Chondrocyte (in vitro differentiated cells): ENCODE data around the gene TRIB2. TPM values are rescaled to one million over a fixed set of nuclear protein-coding genes. Genes with fewer than 3 reads are reported as not detected.

Source experiments
- DNase-seq: peaks from one replicate; pipeline ENCODE4 v3.0.0; 2021; ENCODE audit warnings: mixed read lengths, low spot score
- H3K27ac Mint-ChIP-seq: one replicate; pipeline ENCODE4 v1.8.0; 2021; ENCODE audit warnings: mild to moderate bottlenecking, moderate library complexity, mixed read lengths; ENCODE audit not compliant: unreplicated experiment
- H3K27me3 Mint-ChIP-seq: 2 replicates; pipeline ENCODE4 v1.8.0; 2021; ENCODE audit warnings: low read depth, mixed read lengths
- H3K36me3 Mint-ChIP-seq: 2 replicates; pipeline ENCODE4 v1.8.0; 2021; ENCODE audit warnings: low read depth, mixed read lengths
- H3K4me1 Mint-ChIP-seq: 2 replicates; pipeline ENCODE4 v1.8.0; 2021; ENCODE audit warnings: low read depth, mild to moderate bottlenecking, mixed read lengths
- H3K4me3 Mint-ChIP-seq: one replicate; pipeline ENCODE4 v1.8.0; 2021; ENCODE audit warnings: mild to moderate bottlenecking, moderate library complexity, mixed read lengths; ENCODE audit not compliant: unreplicated experiment
- H3K9me3 Mint-ChIP-seq: 2 replicates; pipeline ENCODE4 v1.8.0; 2021; ENCODE audit warnings: low read depth, mixed read lengths
- total RNA-seq: library from RNA; stranded (reverse); gene quantifications from 3 replicates; pipeline ENCODE4 v1.2.1, GENCODE V29; 2021
- TF ChIP-seq, protein P1 (sequence below): fragments of 200-600 bp; sonication (generic); IDR thresholded peaks from 2 replicates; pipeline ENCODE4 v1.5.0; 2021; ENCODE audit warnings: antibody characterized with exemption, mild to moderate bottlenecking, moderate library complexity

Gene TRIB2
- total RNA-seq, 1 donor from 2014 or later, result 37.5 TPM

DNA sequence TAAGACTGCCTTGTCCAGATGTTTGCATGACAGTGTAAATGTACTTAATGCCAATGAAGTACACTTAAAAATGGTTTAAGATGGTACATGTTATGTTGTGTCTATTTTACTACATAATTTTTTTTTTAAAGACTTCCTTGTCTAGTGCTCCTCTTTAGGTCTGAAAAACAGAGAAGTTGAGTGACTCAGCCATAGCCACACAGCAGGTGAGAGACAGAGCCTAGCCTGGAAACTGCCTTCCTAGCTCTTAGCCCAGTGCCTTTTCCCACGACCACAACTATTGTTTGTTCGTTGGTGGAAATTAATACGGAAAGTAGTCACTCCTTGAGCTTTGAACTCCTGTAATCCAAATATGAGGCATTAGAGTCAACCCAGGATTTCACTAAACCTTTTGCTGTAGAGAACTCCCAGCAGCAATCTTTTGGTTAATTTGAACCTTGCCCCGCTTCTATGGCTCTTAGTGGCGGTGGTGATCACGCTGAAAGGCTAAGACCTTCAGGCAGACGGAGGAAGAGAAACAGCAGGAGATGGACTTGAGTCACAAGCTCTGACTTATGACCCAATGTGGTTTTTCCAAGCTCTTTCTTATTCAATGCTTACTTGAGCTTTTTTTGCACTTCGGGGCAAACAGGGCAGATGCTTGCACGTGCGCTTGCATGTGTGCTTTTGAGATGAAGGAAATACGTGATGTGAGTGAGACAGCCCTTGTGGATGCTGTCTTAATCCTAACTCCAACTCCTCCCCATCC is 21.2 kb downstream of the TRIB2 start:
- peaks cover 20% of the 10 kb centered on the region for H3K4me1 Mint-ChIP-seq
- H3K4me3 Mint-ChIP-seq, result no peak overlapping the region
- TF ChIP-seq, protein P1, sequence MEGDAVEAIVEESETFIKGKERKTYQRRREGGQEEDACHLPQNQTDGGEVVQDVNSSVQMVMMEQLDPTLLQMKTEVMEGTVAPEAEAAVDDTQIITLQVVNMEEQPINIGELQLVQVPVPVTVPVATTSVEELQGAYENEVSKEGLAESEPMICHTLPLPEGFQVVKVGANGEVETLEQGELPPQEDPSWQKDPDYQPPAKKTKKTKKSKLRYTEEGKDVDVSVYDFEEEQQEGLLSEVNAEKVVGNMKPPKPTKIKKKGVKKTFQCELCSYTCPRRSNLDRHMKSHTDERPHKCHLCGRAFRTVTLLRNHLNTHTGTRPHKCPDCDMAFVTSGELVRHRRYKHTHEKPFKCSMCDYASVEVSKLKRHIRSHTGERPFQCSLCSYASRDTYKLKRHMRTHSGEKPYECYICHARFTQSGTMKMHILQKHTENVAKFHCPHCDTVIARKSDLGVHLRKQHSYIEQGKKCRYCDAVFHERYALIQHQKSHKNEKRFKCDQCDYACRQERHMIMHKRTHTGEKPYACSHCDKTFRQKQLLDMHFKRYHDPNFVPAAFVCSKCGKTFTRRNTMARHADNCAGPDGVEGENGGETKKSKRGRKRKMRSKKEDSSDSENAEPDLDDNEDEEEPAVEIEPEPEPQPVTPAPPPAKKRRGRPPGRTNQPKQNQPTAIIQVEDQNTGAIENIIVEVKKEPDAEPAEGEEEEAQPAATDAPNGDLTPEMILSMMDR, result no peak
- no peak for DNase-seq
- H3K27ac Mint-ChIP-seq, result peak overlapping the region; percentile 14
- H3K9me3 Mint-ChIP-seq, result no peaks in the 10 kb centered on the region
- H3K36me3 Mint-ChIP-seq, result peaks cover 45% of the 10 kb centered on the region
- H3K27me3 Mint-ChIP-seq, result no peaks in the 10 kb centered on the region

DNA sequence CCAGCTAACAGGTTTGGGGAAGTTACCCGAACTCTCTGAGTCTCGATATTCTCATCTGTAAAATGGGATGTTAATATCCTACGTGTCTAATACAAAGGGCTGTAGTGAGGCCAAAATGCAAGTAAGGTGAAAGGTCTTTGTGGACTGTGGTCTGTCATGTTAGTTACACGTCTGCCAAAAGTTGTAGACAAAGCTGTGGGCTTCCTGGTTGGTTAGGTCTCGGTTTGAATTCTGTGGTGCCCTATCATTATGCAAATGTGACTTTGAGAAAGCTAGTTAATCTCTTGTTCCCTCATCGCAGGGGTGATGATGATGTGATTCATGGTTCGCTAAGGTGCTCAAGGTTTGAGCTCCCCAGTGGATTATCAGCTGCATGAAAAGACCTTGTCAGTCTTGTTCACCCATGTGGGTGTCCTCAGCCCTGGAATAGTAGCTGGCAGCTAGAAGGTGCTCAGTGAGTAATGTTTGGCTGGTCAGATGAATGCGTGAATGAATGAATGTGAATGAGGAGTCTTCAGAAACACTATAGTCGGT is 23.1 kb downstream of the TRIB2 start:
- no peaks in the 10 kb centered on the region for H3K9me3 Mint-ChIP-seq
- peaks cover 20% of the 10 kb centered on the region for H3K4me1 Mint-ChIP-seq
- H3K4me3 Mint-ChIP-seq, result no peak overlapping the region
- TF ChIP-seq, protein P1, result no peak
- H3K27ac Mint-ChIP-seq, result no peak overlapping the region
- DNase-seq, result no peak
- peaks cover 48% of the 10 kb centered on the region for H3K36me3 Mint-ChIP-seq
- H3K27me3 Mint-ChIP-seq, result no peaks in the 10 kb centered on the region

DNA sequence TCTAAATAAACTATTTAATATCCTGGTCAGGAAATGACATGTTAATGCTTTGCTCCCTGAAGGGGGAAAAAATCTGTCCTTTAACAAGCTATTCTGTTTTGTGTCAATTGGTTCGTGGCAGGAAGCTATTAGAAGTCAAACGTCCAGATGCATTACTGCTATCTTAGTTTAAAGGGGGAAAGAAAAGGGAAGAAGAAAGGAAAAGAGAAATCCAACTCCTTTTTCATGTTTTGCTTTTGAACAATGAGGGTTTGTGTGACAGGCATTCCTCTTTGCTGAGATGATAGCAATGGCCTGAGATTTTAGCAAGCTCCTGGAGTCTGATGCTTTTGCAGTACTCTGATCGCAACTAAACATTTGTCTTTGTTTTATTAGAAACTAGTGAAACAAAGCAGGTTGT is 24.6 kb downstream of the TRIB2 start:
- H3K27ac Mint-ChIP-seq, result no peak overlapping the region
- H3K9me3 Mint-ChIP-seq, result no peaks in the 10 kb centered on the region
- H3K4me3 Mint-ChIP-seq, result no peak overlapping the region
- H3K36me3 Mint-ChIP-seq, result peaks cover 38% of the 10 kb centered on the region
- DNase-seq, result no peak
- H3K4me1 Mint-ChIP-seq, result peaks cover 20% of the 10 kb centered on the region
- H3K27me3 Mint-ChIP-seq, result no peaks in the 10 kb centered on the region
- TF ChIP-seq, protein P1, result no peak

DNA sequence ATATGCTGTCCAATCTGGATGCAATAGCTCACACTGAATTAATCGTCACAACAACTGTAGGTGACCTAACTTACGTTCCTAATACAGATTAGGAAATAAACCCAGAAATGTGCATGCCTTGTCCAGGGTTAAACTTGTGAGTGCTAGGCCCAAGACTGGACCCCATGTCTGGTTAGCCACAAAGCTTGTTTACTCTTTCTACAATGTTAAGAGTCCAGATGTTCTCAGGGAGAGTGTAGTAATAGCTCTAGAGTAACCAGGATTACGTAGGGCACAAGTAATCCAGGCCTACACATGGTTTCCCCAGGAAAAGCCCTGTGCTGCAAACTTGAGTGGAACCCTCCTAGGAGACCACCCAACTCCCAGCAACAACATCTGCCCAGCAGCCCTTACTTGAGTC is 26.2 kb downstream of the TRIB2 start:
- Mint-ChIP-seq H3K4me3 (no peak overlapping the region), H3K27me3 (no peaks in the 10 kb centered on the region), H3K4me1 (peaks cover 6% of the 10 kb centered on the region), H3K36me3 (peaks cover 37% of the 10 kb centered on the region), H3K27ac (no peak overlapping the region), H3K9me3 (peaks cover 6% of the 10 kb centered on the region)
- TF ChIP-seq, protein P1, result no peak
- DNase-seq, result no peak

DNA sequence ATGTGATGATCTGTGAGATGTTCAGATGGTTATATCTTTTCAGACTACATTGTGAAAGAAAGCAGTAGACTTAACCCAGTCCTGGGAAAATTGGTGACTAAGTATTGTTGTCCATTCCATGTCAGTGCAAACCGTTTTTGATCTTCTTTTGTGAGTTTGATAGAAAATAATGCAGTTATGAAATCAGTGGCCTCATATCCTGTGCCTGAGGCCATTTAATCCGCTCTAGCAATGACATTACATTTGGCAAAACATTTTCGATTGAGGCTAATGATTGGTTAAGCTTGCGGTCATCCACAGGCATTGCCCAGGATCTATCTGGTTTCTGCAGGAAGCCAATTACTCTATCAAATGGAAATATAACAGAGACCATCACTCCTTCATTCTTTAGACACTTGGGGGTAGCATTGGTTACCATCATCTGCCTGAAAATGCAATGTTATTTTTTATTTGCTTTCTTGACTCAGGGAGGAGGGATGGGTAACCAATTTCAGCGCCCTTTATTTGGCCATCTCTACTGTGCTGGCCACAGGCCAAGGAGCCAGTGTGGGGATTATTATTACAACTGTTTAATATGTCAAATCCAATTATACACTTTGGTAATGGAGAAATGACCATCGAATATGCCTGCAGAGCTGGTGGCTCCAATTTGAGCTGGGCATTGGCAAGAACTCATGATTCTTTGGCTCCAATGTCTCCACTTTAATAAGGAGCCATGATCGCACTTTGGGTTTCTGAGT is 33.6 kb downstream of the TRIB2 start:
- Mint-ChIP-seq H3K4me1 (no peaks in the 10 kb centered on the region), H3K9me3 (peaks cover 11% of the 10 kb centered on the region), H3K27ac (no peak overlapping the region), H3K4me3 (no peak overlapping the region), H3K36me3 (peaks cover 2% of the 10 kb centered on the region), H3K27me3 (no peaks in the 10 kb centered on the region)
- no peak for DNase-seq
- TF ChIP-seq, protein P1, result peak; percentile 63
